SHP77 (cell line): ENCODE data around the gene PCSK6.
"Not testable (repeated sequence)": the region's sequence is repeated elsewhere in the genome, so short reads cannot be mapped to it uniquely, and the experiment has no call there.

Source experiments
- DNase-seq, 2 experiments: peaks; one replicate each; lab custom pipeline; 2025; lab: John Stamatoyannopoulos, UW

PCSK6 gene

DNA sequence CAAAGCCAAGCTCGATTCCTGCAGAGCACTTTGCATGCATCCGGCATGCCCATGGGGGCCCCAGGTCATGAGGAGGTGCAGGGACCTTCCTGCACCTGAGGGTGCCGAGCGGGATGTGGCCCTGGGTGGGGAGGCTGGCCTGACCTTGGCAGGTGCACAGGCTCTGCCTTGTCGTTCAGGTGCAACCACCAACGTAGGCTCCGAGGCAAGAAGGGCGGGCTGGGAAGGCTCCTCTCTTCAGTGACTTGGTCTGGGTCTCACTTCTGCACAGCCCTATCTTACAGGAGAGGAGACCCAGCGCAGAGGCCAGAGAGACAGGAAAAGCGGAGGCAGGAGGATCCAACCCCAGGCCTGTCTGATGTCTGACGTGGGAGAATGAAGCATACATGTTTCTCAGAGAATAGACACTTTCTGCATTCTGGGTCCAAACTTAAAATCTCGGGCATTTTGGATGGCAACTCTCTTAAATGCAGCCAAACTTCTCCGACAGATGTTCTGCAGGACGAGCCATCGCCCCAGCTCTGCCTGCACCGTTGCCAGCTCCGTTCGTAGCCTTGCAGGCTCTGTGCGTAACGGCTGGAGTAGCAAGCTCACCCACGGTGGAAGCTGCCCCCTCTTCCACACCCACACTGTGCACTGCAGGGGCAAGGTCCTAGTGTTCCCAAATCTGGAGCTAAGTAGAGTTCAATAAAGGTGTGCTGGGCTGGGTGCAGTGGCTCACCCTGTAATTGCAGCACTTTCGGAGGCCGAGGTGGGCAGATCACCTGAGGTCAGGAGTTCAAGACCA lies 133.6 kb downstream of the PCSK6 start:
- DNase-seq = no peak

DNA sequence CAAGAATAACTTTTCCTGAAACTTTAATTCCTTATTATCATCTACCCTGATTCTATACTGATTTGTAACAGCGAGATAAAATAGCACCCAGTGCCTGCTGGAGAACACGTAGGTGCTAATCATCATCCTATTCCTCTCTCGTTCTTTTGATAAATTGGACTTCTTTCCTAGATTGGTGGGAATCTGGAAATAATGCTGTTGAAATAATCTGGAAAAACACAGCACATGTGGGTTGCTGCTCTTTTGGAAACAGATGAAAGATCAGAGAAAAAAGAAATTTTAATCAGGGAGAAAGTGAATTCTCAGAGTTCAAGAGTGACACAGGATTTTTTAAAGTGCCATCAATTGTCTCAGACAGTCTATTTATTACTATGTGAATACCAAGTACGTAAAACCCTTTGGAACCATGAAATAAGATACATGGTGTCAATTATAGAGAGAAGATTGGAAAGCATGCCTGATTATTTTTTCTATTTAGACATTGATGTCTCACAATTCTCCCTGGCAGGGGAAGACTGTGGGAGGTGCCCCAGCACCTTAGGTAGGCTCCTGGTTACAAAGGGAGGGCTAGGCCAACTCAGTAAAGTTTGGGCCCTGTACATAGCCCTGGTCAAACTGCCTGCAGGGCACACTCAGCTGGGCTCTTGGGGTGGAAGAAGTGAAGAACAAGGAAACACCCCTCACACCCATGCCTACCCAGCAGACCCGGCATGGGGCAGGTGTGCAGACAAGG lies 134.4 kb downstream of the PCSK6 start:
- DNase-seq = no peak

DNA sequence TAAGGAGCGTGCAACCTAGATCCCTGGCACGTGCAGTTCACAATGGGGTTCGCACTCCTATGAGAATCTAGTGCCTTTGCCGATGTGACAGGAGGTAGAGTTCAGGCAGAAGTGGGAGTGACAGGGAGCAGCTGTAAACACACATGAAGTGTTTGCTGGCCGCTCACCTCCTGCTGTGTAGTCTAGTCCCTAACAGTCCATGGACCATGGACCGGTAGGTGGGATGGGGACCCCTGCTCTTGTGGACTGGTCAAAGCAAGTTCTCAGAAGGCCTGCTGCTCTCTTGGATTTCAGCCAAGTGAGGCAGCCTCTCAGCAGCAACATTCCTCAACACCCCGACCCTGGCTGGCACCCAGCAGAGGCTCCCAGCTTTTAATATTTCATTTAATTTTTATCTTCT lies 136.3 kb downstream of the PCSK6 start:
- no peak for DNase-seq

DNA sequence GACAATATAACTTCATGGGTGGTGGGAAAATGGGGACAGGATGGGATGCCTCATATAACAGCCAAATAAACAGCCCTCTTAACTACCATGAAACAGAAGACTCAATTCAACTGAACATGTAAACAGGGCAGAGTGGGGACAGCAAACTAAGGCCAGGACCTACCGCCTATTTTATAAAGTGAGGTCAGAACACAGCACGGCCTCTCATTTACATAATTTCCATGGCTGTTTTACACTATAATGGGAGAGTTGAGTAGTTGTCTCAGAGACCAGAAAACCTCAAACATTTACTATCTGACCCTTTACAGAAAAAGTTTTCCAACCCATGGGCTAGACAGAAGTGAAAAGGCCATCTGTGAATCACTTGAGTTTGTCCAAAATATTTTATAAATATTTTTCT lies 137.8 kb downstream of the PCSK6 start:
- DNase-seq = no peak

DNA sequence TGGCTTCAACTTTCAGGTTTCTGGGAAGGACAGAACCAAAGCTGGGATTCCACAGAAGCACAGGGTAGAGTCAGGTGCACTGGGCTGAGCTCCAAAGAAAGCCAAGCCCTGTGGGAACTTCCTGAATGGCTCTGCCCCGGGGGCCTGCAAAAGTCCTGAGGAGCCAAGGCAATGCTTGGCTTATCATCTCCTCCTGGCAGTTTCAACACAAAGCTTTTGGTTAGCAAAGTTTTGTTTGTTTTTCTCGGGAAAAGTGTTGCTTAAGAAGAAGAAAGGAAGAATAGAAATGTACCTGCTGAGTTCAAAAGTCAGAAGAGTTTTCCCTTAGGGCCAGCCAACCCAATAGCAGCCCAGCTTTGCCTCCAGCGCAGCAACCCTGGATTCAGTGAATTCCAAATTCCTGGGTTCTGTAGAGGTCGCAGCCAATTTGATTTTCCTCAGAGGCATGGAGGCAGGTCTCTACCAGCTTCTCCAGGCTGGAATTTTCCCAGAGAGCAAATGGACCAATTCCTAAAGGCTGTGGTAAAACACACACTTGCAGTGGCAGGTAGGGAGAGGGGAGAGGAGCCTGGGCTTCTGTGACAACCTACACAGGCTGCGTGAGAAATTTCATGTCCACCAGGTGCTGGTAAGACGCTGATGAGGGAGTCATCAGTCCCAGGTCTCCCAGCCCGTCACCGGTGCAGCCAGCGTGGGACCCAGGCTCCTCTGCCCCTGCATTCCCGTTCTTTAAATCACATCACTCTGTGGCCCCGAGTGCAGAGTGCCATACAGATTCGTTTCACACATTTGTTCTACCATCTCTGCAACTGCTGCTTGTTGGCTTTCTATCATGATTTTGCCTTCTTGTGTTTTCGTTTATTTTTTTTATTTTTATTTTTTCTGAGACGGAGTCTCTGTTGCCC lies 140.2 kb downstream of the PCSK6 start:
- DNase-seq = no peak

DNA sequence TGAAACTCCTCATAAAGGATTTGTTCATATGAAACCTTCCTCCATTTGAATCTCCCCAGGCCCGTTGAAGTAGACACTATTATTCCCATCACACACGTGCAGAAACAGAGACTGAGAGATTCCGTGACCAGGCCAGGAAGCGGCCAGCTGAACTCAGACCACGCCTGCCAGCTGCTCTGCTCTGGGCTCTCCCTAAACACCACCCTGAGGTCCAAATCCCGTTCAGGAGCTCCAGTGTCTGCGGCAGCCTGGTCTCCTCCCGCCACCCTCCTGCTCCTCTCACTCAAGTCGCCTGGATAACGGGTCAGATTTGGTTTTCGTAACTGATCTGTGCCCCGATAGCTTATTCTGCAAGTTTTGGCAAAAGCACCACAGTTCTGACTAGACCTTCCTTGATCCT lies 140.9 kb downstream of the PCSK6 start:
- DNase-seq = no peak

DNA sequence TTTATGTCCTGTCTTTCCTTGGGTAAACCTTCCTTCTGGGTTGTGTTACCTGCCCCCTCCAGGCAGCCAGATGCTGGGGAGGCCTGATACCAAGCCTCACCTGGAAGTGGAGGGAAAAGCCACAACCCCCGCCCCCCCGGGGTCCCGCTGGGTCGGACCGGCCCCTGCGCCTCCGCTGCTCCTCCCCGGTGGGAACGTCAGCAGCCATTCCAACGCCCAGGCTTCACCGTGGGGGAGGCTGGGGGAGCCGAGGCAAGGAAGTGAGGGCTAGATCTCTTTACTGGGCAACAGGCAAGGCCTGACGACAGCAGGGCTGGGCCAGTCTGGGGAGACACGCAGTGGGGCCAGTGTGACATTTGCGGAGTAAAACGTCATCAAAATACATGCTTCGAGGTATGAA lies 141.5 kb downstream of the PCSK6 start:
- DNase-seq = no peak

DNA sequence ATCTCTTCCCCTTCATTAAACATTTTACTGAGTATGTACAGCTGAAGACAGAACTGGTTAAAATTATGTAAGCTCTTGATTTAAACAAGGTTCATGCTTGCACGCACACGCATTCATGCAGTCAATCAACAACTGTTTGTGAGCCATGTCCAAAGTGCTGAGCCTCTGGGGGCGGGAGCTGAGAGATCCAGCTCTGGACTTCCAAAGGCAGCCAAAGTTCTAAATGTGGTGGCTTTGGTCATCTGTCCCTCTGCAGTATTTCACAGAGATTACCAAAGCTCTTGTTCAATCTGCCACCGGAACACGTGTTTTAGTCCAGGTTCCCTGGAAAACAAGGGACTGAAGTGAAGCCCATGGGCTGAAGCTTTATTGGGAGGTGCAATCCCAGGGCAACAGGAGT lies 142.1 kb downstream of the PCSK6 start:
- no peak for DNase-seq

DNA sequence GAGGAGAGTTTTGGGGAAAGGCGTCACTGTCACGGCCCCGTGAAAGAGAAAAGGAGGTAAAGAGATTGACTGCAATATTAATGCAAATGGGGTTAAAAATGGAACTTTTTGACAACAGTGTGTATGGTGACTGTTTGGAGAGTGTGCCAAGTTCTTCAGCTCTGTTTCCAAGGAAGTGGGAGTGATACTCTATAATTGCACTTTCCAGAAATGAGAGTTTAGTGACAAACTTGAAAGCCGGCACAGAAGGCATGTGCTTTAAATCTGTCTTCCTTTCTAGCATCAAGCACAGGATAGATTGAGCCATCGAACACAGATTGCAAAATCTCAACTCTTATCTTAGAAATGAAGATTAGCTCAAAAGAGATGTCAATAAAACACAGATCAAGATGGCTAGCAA lies 142.6 kb downstream of the PCSK6 start:
- no peak for DNase-seq

DNA sequence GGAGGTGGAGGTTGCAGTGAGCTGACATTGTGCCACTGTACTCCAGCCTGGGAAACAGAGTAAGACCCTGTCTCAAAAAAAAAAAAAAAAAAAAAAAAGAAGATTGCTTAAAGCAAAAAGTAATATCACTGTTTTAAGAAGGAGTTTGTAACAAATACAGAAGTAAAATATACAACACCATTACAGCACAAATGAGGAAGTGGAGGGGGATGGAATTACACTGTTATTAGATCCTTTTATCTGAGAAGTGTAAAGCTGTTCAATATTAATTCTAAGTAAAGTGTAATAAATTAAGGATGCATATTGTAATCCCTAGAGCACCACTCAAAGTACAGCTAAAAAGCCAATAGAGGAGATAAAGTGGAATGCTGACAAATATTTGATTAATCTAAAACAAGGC lies 147.5 kb downstream of the PCSK6 start:
- DNase-seq = no peak

DNA sequence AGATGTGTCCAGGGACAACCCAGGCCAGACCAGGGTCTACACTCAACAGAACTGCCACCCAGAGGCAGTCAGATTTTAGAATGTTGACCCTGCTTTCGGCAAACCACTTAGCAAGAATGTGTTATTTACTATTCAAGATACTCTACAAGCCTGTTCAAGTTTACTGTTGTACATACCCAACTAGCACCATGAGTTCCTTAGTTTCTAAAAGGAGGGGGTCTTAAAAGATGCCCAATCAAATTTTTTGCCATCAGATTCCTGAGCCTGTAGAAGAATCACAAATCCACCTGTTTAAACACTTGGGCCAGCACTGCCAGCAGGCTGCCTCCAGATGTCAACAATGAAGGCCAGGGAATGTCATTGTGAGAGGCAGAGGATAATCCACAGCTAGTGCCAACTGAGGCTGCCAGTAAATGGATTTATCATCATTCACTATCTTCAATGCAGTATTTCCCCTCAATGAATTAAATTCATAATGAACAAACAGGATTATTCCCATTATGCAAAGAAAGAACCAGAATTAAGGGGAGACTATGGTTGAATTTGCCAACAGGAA lies 150.9 kb downstream of the PCSK6 start:
- DNase-seq = peak in 1 of 2 experiments; percentile 18

DNA sequence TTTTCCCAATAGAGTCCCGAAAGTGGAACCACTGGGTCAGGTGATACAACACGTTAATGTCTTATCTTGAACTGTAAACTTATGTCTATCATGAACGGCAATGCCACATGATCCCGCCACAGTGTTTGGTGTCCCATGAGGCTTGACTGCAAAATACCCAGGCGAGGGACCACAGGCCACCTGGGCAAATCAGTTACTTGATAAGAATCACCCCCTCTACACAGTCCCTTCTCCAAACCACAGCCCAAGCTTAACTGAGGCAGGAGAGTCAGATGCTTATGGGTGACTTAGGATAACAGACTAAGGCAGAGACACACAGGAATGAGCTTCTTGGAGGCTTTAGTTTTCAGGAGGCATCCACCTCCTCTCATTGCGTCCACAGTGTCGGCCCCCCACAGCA lies 151.5 kb downstream of the PCSK6 start:
- no peak for DNase-seq

DNA sequence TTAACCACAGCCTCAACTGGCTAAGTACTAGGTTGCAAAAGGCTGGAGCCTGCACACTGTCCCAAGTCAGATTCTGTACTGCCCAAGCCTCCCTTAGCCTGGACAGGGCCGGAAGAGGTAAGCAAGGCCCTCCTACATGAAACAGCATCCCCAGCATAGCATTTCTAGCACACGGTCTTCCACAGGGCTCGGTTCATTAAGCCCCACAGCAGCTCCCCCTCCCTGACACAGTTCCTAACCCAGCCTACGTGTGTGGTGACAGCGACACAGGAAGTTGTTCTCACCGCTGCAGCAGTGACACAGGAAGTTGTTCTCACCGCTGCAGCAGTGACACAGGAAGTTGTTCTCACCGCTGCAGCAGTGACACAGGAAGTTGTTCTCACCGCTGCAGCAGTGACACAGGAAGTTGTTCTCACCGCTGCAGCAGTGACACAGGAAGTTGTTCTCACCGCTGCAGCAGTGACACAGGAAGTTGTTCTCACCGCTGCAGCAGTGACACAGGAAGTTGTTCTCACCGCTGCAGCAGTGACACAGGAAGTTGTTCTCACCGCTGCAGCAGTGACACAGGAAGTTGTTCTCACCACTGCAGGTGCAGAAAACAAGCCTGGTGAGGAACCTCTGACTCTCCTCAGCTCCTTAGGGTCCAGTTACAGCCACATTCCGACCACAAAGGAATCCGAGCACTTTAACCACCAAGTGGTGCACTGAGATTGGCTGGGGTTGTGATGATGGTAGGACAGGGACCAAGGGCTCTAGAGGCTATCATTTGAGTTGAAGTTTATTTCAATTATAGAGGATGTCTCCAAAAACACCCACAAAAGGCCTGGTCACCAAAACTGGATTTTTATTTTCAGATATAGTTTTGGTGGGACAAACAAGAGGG lies 155.4 kb downstream of the PCSK6 start:
- DNase-seq = not testable (repeated sequence)

DNA sequence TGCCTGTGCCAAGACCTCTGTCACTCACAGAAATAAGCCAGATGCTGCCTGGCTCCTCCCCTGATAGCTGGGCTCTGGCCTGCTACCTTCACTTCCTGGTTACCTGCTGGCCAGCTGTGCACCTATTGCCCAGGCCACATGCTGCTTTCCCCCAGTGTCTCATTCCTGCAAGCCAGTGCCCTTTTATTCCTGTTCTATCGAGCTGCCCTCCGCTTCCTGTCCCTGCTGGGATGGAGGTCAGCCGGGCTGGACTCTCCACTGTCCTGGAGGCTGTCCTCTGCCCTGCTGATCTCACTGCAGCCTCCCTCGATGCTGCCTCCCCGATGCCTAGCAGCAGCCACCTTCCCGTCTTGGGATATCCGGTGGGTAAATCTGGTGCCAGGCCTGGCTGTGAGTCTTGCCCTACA lies 157.4 kb downstream of the PCSK6 start:
- DNase-seq = no peak

DNA sequence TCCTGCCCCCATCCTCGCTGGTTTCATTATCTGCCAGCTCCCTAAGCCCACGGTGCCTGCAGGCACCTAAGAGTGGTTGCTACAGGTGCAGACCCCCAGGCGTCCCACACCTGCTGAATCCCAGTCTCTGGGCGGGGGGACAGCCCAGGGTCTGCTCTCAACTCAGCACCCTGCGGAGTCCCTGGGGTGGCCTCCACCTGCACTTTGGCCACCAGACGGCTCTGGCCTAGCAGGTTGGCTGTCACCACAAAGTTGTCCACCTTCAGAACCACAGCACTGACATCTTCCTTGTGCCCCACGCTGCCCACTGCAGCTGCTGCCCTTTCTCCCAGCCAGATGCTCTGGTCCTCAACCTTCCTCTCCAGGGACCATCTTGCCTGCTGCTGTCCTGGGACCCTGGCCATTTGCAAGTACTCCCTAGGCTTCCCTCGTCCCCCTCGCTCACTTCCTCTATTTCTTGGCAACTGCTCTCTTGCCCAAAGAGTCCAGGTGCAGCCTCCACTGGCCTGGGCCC lies 159.6 kb downstream of the PCSK6 start:
- DNase-seq = no peak

DNA sequence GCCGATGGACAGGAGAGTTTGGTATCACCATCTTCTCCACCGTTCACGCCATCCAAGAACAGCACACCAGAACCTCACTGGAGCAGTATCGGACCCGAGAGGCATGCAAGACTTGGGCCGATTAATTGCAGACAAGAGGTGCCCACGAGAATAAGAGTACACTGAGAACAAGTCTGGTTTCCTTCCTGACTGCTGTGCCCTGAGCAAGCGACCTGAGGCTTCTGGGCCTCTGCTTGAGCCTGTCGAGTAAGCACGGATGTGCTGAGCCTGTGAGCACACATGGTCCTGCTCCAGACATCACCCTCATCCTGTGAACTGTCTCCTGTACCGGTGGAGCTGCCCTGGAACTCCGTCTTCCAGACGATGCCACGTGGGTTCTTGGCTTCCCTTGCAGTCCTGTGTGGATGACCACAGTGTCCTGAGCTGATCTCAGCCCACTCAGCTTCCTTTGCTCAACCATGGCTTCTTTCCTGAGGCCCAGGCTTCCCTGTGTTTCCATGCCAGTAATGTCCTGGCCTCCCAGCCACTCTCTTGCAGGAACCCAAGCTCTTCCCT lies 160.1 kb downstream of the PCSK6 start:
- DNase-seq = no peak

DNA sequence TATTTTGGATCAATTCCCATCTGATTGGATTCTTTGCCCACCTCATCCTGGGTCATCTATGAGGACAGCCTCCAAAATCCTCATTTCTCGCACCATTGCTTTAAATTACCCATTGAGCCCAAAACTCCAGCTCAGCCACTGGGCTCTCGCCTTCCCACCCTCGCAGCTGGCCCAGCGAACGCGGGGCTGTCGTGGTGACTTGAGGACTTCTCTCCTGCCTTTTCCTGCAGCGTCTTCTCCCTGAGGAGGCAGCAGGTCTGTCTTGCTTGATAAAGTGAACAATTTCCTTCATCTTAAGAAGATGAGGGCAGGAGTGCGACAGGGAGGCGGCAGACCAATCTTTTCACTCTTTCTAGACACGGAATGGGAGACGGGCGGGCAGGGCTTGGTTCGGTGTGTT lies 161.5 kb downstream of the PCSK6 start:
- DNase-seq = no peak

DNA sequence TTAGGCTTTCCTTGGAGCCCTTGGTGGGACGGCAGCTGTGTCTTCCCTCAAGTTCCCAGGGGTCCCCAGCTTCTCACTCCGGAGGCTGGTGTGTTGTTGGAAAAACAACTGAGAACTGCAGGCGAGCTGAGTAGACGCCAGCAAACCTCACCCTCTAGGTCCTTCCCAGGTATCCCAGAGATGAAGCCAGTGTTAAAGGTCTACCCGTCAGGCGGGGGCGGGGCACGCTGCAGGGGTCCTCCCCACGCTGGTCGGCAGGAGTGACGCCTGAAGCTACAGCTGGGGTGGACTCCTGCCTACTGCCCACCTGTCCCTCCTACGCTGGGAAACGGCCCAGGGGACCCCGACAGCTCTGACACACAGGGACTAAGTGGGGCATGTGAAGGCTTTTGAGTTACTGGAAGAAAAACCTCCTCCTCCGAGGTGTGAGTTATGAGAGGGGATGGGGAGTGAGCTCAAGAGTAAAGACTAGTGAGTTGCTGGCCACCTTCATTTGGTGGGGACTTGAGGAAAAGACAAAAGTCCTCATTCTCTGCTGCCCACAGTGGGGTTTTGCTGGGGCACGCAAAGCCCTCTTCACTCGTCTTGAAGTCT lies 162.3 kb downstream of the PCSK6 start:
- DNase-seq = no peak

DNA sequence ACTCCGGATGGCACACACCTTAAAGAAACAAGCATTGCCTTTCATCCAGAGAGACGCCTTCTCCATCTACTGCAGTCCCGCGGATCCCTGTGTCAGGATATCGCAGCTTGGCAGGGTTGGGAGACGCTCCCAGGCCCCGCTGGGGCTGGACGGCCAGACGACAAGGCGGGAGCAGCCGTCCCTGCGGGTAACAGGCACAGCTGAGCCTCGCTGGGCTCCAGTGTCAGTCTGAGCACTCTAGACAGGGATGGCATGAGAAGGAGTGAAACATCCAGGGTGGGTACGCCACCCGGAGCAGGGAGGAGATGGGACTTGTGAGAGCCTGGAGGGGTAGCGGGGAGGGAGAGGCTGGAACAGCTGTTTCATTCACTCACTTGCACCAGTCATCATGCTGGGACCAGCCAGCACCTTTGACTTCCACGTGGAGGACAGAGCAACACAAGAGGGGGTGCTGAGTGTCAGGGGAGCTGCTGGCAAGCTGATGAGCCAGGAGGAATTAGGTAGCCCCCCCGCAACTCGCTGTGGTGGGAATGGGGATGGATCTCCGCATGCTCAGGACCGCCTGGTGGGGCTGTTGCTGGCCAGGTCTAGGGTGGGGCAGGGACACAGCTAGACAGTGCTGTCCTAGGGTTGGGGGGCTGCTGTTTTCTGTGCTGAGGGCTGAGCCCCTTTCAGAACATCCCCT lies 162.9 kb downstream of the PCSK6 start:
- no peak for DNase-seq

DNA sequence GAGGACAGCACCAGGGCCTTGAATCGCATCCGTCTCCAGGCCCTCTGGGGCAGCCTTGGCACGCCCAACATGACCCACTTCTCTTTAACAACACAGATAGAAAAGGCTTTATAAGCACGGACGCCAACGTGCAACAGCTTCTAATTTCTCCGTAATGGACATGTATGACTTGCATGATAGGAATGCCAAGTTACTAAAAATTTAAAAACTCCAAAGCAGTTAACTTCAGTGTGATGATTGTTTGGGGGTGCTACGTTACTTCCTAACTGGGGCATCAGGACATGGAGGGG lies 163.5 kb downstream of the PCSK6 start:
- no peak for DNase-seq
